GM21367 (cell line): ENCODE measurements around the gene TBCEL.

Experiments used
- ATAC-seq: cut with Tn5 transposase; IDR thresholded peaks from one replicate; pipeline ENCODE4 v1.9.1; 2021; ENCODE audit not compliant: unreplicated experiment

Gene TBCEL

DNA sequence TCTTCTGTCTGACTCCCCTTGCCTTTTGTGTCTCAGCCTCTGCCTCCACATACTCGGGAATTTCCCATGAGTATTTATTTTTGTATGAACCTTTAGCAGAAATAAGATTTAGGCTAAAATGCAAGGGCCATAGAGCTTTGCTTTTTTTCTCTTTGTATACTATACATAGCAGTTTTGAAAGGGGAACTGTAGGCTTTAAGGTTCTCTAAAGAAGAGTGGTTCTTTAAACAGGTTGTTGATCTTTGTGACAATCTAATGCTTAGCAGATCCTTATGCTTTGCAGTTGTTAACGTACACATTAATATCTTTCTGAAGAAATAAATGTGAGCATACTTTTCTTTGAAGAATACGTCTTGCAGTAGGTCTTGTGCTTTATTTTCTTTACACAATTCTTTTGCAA lies 35.0 kb downstream of the TBCEL start:
- no peak for ATAC-seq

DNA sequence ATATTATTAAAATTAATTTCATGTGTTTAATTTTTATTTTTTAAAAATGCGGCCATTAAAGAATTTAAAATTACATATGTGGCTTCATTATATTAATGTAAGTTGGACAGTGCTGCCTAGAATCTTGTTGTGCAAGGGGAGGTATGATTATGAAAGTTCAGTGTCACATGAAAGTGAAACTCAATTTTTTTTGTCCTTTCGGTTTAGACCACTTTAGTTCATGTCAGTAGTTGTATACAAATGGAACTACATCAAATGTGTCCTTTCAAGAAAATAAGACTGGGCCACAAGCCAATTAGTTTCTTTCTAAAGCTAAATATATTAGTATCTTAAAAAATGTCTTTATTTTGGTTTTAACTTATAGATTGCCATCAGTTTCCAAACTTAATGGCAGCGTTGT lies 35.7 kb downstream of the TBCEL start:
- peak; percentile 97 for ATAC-seq

DNA sequence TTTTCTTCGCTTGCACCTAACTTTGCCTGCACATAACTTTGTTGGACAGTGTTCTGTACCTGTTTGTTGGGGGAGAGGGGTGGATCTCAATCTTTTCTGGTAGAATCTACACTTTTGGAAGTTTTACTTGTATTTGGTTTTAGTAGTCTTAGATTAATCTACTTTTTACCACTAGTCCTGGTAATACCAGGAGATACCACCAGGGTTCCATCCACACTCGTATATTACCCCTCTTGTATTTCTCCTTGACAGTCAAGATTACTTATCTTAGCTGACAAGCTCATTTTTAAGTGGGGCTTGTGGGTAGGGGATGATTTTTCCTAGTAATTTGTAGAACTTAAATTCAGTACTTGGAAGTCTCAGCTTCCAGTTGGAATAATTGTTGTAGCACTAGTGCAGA lies 39.8 kb downstream of the TBCEL start:
- ATAC-seq: no peak

DNA sequence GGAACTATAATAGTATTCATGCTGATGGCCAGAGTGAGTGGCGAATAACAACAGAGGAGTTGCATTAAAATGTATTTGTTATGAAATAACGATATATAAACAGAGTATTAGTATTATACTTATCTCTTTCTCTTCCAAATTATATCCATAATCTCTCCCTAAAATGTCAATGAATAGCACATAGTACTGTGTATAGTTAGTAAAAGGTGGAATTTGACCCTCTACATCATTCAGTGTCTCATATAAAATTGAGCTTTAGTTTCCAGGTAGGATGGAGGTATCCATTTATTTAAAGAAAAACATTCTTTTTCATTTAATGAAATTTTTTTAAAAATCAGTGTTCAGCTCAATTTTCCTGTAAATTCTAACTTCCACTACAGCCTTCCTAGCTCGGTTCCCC lies 42.7 kb downstream of the TBCEL start:
- ATAC-seq: no peak

DNA sequence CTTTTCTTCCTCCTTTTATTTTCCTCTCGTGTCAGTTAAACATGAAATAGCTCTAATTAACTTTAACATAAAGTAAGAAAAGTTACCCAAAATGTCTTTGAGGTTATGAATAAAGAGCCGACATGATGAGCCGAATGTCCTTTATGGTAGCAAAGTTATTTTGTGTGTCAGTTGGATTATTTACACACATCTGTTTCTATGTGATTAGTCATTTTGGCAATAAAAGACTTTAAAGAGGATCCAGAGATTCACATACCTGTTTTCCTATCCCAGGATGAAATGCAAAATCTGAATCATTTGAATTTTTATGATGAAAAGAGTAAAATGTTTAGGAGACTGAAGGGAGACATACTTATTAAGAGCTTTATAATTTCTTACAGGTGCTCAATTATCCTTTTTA lies 43.1 kb downstream of the TBCEL start:
- ATAC-seq: no peak

DNA sequence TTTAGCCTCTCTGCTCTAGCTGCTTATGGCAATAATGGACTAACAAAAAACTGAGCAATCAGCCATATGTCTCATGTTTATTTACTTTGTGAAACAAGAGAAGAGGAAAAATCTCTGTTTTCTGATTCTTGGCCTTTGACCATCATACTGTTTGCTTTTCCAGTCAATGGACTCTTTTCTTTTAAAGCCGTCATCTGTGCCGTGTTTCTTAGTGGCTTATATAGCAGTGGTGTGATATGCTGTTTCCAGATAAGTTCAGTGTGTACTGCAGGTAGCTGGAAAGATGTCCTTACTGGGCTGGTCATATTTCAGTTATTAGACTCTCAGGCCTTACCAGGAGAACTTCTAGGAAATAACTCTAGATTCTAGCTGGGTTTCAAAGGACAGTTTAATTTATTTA lies 43.6 kb downstream of the TBCEL start:
- no peak for ATAC-seq

DNA sequence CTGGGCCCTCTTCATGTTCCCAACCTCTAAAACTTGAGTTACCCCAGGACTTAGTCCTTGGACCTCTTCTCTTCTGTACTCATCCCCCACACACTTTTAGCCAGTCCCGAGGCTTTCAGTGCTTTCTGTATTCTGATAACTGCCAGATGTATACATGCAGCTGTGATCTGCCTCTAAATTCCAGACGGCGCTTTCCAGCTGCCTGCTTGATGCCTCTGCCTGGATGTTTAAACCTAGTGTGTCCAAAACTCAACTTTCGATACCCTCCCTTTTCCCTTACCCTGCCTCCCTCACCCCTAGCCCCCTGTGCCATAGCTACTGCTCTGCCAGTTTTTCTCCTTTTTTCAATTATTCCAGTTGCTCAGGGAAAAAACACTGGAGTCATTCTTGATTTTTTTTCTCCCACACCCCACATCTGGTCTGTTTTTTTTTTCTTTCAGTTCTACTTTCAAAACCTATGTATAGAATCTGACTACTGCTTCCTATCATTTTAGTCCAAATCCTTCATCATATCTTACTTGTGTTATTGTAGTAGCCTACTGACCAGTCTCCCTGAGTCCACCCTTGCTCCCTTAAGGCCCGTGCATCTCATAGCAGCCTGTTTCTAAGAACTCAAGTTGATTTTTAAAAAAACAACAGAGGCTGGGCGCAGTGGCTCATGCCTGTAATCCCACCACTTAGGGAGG lies 44.2 kb downstream of the TBCEL start:
- ATAC-seq: no peak

DNA sequence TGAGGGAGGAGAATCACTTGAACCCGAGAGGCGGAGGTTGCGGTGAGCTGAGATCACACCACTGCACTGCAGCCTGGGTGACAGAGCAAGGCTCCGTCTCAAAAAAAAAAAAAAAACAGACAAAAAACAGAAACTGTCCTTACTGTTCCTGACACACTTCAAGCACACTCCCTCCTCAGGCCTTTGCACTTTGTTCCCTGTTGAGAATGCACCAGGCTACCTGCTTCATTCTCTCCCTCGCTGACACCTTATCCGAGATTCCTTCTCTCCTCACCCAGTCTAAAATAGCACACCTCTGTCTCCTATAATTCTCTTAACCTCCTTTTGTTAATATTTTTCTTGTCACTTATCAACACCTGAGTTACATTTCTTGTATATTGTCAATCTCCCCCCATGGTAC lies 44.9 kb downstream of the TBCEL start:
- no peak for ATAC-seq

DNA sequence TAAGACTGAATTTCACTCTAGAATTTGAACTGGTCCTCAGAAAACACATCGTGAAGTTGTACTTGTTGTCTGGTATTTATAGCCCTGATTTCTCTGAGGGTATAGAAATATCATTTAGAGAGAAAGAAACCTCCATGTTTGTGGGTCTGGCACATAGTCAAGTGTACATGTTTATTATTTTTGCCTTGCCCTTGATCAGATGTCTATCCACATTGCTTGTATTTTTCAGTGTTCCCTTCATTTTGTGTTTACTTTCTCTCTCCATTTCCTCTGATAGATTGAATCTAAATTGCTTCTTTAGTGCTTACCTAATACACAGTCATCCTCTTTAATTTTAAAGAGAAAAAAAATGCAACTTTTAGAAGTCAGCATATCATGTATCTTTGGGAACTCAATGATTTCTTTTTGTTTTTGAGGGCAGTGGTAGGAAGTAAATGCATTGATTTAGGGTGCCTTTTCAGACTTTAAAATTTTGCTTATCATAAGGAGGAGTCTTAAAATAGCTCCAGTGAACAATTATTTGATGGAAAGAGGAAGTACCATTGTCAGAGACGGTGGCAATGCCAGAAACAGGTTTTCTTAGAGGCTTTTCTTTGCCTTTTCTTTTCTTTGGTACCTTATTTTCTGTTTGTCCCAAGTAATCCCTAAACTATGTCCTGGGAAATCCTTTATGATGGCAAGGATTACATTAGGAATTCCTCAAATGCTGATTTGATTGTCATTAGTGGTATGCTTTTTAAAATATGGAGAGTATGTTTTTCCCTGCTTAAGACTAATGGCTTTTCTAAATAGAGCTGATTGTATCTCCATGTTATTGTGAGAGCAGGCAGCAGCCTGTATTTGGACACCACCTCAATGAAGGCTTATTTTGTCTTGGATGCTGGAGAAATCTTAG lies 47.3 kb downstream of the TBCEL start:
- ATAC-seq: no peak

DNA sequence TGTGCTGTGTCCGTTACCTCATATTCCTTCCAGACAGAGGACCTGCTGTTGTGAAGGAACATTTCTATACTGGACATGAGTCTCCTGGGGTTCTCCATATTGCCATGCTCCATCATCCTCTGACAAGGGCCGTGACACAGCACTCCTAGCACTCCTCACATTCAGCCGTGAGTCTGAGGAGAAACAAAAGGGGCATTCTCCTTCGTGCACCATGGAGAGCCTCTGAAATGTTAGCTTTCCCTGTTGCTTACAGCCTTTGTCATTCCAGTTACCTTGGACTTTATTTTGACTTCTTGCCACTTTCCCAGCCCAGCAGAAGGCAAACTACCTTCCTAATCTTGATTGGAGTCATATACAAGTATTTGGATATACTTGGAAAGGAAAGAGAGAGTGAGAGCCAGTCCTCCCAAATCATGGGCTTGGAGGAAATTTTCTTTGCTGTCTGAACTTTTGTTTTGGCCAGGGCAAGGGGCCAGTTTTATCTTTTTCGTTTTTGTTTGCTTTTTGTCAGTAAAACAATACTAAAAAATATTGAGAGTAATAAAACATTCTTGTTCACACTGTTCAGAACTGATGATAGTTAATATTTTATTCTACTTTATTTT lies 48.0 kb downstream of the TBCEL start:
- no peak for ATAC-seq

DNA sequence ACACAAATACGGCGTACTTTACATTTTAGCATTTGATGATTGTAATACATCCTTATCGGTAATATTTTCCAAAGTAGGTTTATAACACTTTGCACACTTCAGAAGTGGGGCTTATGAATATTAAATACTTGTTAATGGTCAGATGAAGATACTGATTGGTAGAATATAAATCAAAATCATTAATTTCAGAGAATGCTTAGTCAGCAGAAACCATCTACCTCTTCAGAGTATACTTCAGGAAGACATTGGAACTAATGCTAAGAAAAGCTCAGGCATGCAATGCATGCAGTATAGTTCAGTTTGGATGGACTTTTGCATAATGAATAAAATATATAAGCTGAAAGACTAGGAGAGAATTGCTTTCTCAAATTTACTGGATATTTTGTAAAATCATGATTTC lies 57.4 kb downstream of the TBCEL start:
- no peak for ATAC-seq

DNA sequence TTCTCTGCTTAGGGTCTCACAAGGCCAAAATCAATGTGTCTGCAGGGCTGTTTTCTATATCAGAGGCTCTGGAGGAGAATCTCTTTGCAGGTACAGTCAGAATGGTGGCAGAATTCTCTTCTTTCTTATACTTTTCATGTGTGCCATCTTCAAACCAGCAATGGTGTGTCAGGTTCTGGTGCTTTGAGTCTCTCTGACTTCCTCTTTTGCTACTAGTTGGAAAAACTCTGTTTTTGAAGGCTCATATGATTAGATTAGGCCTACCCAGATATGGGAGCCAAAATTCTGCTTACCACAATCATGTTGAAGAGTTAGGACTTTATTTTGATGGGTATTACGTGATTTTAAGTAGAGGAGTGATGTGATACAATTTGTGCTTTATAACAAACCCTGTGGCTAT lies 58.3 kb downstream of the TBCEL start:
- ATAC-seq: no peak

DNA sequence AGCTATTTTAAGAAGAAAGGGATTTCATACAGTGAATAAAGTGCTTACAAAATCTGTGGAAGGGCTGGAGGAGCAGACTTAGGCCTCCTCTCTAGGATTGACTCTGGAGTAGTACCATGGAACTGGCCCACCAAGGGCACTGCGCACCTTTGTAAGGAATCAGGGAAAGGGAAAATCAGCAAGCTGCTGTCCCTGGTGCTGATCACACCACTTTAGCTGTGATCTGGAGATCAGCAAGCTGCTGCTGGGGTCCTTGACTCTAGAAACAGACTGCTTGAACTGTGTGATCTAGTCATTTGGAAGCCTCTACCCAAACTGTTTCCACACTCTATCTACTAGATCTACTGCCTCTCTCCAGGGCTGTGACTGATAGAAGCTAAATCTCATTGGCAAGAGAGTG lies 58.8 kb downstream of the TBCEL start:
- ATAC-seq: no peak

DNA sequence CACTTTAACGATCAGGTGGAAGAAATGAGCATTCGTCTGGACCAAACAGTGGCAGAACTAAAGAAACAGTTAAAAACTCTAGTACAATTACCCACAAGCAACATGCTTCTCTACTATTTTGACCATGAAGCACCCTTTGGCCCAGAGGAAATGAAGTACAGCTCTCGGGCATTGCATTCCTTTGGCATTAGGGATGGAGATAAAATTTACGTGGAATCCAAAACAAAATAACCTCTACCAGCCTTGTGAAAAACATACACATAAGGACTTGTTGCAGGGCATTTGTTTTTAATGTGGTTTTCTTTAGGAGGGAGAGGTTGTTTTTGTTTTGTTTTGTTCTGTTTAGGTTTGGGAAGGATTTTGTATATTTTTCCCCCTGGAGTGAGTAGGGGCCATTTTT lies 63.0 kb downstream of the TBCEL start:
- no peak for ATAC-seq

DNA sequence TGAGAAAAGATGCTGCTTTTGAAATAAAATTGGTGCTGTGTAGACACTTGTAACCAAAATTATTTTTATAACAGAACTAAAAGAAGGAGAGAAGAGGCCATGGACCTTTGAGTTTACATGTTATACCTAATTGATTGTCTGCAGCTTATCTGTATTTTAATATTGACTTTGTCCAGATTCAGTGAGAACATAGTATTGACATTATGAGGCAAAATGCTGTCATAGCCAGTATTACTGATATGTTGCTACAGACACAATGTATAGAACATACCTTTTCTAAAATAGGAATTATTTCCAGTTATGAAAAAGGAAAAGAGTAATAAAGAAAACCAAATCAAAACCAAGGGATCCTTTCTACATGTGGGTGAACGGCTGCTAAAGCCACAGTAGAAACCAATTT lies 65.7 kb downstream of the TBCEL start:
- ATAC-seq: no peak

DNA sequence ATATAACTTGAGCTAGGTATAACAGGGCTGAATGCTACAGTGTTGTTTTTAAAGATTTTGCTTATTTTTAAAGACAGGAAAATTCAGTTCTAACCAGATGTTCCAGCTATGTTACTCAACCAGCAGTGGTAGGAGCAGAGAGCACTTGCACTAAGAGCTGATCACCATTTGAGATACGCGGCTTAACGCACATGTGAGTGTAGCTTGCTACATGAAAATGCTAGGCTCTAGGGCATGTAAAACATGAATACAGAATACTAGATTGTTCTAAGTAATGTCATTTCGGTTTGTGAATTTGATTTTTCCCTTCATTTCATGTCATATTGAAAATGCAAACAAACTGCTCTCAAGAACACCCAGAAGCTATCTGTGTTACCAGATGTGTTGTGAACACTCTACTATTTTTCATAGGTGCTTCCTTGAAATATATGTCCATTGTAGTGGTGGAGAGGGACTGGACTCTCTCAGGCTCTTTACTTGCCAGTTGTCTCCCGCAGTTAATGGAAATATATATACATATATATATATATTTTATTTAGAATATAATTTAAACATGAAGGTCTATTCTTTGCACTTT lies 66.3 kb downstream of the TBCEL start:
- no peak for ATAC-seq

DNA sequence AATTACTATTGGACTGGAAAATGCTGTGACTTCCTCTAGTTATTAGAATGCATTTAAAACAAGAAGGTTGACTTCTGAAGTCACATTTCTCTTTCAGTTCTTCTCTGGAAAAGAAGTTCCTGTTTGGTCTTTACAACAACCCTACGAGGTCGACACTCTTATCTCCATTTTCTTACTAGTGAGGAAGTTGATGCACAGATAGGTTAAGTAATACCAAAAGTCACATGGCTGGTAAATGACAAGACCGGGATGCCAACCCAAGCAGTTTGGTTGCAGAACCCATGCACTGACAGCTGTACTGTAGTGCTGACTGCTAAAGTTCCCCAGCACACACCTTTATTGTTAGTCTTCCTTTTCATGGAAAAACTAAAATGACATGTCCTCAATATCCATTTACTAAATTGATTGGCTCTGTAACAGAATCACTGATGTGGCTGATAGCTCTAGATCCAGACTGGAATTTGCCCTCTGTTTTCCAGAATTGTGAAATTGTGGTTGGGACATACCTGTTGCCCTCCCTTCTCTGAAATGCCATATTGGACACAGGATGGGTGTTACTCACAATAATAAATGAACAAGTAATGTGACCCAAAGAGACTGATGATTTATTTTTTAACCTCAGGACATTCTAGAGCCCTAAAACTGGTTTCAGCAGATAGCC lies 67.7 kb downstream of the TBCEL start:
- no peak for ATAC-seq

DNA sequence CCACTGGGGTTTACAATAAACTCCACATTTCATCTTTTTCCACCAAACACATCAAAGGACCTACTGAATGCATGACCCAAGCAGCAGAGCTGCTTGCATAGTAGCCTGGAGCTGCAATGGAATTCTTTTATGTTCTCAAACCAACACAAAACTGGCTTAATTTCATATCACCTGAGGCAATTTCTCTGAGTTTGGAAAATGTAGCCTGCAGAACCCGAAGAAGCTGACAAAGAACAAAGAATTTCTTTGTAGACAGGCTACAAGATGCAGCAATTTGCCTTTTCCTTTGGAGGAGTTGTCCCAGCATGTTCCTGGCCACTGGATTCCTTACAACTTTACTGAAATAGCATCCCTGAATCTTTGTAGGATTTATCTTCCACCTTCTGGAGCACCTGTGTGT lies 71.7 kb downstream of the TBCEL start:
- ATAC-seq: no peak

DNA sequence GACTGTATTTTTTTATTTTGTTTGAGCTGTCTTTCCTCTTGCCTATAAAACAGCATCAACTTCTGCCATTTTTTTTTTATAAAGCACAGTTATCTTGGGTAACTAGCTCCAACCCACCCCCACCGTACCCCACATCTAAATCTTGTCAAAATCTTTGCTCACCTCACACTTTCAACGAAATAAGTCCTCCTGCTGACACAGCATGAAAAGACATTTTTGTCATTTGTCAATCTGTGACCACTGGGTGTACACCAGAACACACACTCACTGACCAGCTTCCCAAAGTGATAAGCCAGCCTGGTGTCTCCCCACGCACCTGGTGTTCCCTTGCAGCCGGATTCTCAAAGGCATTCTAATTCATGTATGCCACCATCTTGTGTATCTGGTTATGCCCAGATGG lies 75.5 kb downstream of the TBCEL start:
- ATAC-seq: no peak

DNA sequence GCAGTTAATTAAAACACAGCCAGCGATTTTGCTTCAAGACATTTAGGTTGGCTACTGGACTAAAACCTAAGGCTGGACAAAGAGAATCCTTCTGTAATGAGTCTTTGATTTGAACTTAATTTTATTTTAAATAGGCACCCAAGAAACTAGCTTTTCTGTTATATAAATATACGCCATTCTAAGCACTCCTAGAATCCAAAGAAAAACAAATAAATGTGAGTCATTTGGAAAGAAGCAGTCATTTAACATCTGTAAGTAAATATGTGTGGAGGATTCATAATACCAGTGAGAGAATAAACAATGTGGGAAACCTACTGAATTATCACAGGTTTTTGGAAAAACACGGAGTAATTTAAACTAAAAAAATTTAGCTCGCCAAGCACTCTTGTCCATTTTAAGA lies 76.0 kb downstream of the TBCEL start:
- no peak for ATAC-seq

DNA sequence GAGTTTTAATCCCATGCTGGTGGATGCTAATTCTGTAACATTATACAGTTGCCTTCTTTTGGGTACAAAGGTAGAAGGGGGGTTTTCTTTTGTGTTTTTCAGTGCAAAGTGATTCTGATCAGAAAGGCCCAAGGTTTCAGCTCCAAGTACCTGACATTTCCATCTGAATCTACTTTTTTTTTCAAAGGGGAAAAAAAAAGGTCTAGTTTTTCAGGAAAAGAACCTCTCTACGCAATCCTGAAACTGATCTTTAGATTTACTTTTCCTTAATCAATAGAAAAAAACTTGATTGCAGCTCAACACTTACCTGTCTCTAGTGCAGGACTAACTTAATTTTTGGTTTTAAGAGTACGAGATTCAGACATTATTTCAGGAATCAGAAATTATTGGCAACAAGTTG lies 77.0 kb downstream of the TBCEL start, which contains the start of gene TECTA:
TECTA (plus strand) TSS at position 301 of the 400 bp plus-strand sequence. CDS start 1,423 bp downstream, outside the sequence.
- no peak for ATAC-seq
